GM13977 (cell line): Measurements from ENCODE around the gene PRG3.

Experiments used
- DNase-seq: peaks from one replicate; pipeline ENCODE4 v3.0.0; 2012; ENCODE audit warnings: low spot score
- CTCF ChIP-seq: IDR thresholded peaks from 2 replicates; pipeline ENCODE4 v1.5.1; 2012; ENCODE audit warnings: mild to moderate bottlenecking, control low read depth; ENCODE audit not compliant: insufficient read depth; ENCODE audit errors: extremely low read depth, missing control alignments
- in situ Hi-C: fragments of 300-500 bp; cut with MboI; formaldehyde crosslinking; loops from one replicate; pipeline ENCODE4 v1.12.0; 2022; ENCODE audit warnings: low sequenced_read_pairs, low pct_unique_long_range_greater_than_20kb, mixed read lengths, inconsistent platforms; ENCODE audit not compliant: unreplicated experiment

The PRG3 gene

GRCh38 chr11:57395905-57396623, 15.1 kb upstream of the PRG3 start:
- TF ChIP-seq CTCF: no peak
- in situ Hi-C loops: no loop called here
- no peak for DNase-seq

GRCh38 chr11:57394203-57394965, 13.4 kb upstream of the PRG3 start:
- no peak for DNase-seq
- TF ChIP-seq CTCF: no peak
- in situ Hi-C loops: no loop called here

- TF ChIP-seq CTCF: no peak
- DNase-seq: no peak
- in situ Hi-C loops: no loop called here
These were observed 11.8 kb upstream of the PRG3 start for GRCh38 chr11:57392763-57393105.

DNA sequence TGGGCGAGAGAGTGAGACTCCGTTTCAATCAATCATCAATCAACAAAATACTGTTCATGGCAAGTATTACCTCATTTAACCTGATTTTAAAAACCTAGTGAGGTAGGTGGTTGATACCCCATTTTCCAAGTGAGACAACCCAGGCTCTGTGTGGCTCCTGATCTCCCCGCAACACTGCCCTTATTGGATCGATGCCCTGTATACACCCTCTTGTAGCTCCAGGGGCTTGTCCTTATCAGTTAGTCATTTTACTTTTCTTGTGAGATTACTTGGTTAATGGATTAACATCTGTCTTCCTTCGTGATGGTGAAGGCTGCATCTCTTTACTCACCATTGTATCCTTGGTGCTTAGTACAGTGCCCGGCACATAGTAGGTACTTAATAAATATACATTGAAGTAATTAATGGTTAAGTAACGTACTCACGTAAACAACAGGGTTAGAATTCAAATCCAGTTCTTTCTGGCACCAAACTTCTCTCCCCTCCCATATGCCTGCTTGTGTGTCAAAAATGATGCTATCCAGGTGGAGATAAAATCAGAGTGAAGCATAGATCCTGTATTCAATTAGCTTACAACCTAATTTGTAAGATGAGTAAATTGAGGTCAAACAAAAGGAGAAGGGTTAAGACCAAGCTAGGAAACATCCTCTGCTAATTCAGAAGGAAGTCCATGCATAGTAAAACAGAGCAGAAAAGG, 11.3 kb upstream of the PRG3 start:
- no peak for DNase-seq
- in situ Hi-C loops: no loop called here
- TF ChIP-seq CTCF: no peak

DNA sequence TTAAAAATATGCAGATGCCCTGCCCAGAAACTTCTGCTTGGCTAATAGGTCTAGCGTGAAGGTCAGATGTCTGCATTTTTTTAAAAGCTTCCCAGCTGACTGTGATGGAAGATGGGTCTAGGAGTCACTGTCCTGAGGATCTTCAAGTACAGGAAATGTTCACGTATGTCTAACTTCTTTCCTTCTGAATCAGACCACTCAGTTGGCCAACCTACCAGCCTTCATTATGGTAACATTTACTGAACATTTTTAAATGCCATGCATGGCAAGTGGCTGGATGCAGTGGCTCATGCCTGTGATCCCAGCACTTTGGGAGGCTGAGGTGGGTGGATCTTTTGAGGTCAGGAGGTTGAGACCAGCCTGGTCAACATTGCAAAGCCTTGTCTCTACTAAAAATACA, 10.6 kb upstream of the PRG3 start:
- in situ Hi-C loops: no loop called here
- no peak for DNase-seq
- no peak for TF ChIP-seq CTCF

- in situ Hi-C loops: no loop called here
- TF ChIP-seq CTCF: no peak
- DNase-seq: no peak
These were observed 10.2 kb upstream of the PRG3 start for GRCh38 chr11:57391111-57391510.
